ENCODE results near the gene AARS2. TPM values are rescaled to one million over a fixed set of nuclear protein-coding genes. Genes with fewer than 3 reads are reported as not detected.

AARS2 gene
- total RNA-seq, 2 donors from 2014 or later = 12.3 to 15.2 TPM

Other genes starting within 250 kb of the AARS2 start
- gene MRPL14, start 185.9 kb downstream of the AARS2 start, total RNA-seq = 10 to 100 TPM; 31.6 to 33.6 TPM
- 10 to 100 TPM; 16.3 to 17.9 TPM for gene TMEM63B, start 185.8 kb downstream of the AARS2 start, total RNA-seq
- under 1 TPM in 1 of 2 donors, not detected in 1; 0.39 TPM for gene CAPN11, start 154.5 kb downstream of the AARS2 start, total RNA-seq
- not detected for gene MYMX, start 96.4 kb downstream of the AARS2 start, total RNA-seq
- 10 to 100 TPM; 21.7 to 28.0 TPM for gene SLC29A1, start 89.8 kb downstream of the AARS2 start, total RNA-seq
- gene HSP90AB1, start 66.2 kb downstream of the AARS2 start, total RNA-seq = 1,000 to 10,000 TPM in 1 of 2 donors, 100 to 1,000 TPM in 1; 915 to 1,109 TPM
- gene SLC35B2, start 55.8 kb downstream of the AARS2 start, total RNA-seq = 10 to 100 TPM; 13.9 to 16.9 TPM
- 10 to 100 TPM; 18.1 to 19.8 TPM for gene NFKBIE, start 47.8 kb downstream of the AARS2 start, total RNA-seq
- under 1 TPM in 1 of 2 donors, not detected in 1; 0.25 TPM for gene TMEM151B, start 42.9 kb downstream of the AARS2 start, total RNA-seq
- not detected for gene SPATS1, start 29.3 kb upstream of the AARS2 start, total RNA-seq
- 10 to 100 TPM; 17.9 to 19.3 TPM for gene CDC5L, start 74.4 kb upstream of the AARS2 start, total RNA-seq